ENCODE results near the gene RAPGEF3.

RAPGEF3 gene

GRCh38 chr12:47781479-47782371 lies 23.0 kb upstream of the RAPGEF3 start:
- Histone ChIP-seq H3K27me3 (ENCODE audit: insufficient read depth, low read depth, severe bottlenecking) (no peaks in the 10 kb centered on the region), H3K36me3 (peaks cover 33% of the 10 kb centered on the region), H3K9me3 (ENCODE audit: severe bottlenecking) (no peaks in the 10 kb centered on the region), H3K4me3 (ENCODE audit: low read depth, low read length) (no peak overlapping the region), H3K27ac (peak overlapping the region; percentile 35)
- DNase-seq: peak; percentile 56
- TF ChIP-seq CTCF (IDR thresholded peaks at IDR 0.05; ENCODE audit: low read depth, low read length): no peak

GRCh38 chr12:47779943-47780504 lies 21.3 kb upstream of the RAPGEF3 start:
- Histone ChIP-seq H3K27ac (no peak overlapping the region), H3K4me3 (ENCODE audit: low read depth, low read length) (no peak overlapping the region), H3K9me3 (ENCODE audit: severe bottlenecking) (no peaks in the 10 kb centered on the region), H3K27me3 (ENCODE audit: insufficient read depth, low read depth, severe bottlenecking) (no peaks in the 10 kb centered on the region), H3K36me3 (peaks cover 27% of the 10 kb centered on the region)
- DNase-seq: no peak
- no peak for TF ChIP-seq CTCF (IDR thresholded peaks at IDR 0.05; ENCODE audit: low read depth, low read length)

GRCh38 chr12:47779301-47779942 lies 20.7 kb upstream of the RAPGEF3 start:
- peak; percentile 86 for DNase-seq

DNA sequence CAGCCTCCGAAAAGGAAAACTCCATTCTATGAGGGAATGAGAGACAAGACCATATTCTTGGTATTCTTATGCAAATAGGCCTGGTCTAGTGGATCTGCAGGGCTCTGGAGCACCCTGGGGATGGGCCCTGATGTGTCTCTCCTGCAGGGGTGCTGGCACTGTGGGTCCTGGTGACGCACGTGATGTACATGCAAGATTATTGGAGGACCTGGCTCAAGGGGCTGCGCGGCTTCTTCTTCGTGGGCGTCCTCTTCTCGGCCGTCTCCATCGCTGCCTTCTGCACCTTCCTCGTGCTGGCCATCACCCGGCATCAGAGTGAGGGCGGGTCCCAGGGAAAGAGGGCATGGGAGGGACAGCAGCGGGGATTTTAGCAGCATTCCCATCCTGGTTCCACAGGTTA lies 20.2 kb upstream of the RAPGEF3 start:
- DNase-seq: no peak
- no peaks in the 10 kb centered on the region for H3K9me3 ChIP-seq (ENCODE audit: severe bottlenecking)
- TF ChIP-seq CTCF (IDR thresholded peaks at IDR 0.05; ENCODE audit: low read depth, low read length): no peak
- H3K27me3 ChIP-seq (ENCODE audit: insufficient read depth, low read depth, severe bottlenecking): no peaks in the 10 kb centered on the region
- H3K27ac ChIP-seq: no peak overlapping the region
- H3K36me3 ChIP-seq: peaks cover 17% of the 10 kb centered on the region
- H3K4me3 ChIP-seq (ENCODE audit: low read depth, low read length): no peak overlapping the region

More at GRCh38 chr12:47779301-47779942, 20.7 kb upstream of the RAPGEF3 start:
- peak; percentile 84 for TF ChIP-seq CTCF (IDR thresholded peaks at IDR 0.05; ENCODE audit: low read depth, low read length)
- no peak overlapping the region for H3K27ac ChIP-seq
- no peaks in the 10 kb centered on the region for H3K9me3 ChIP-seq (ENCODE audit: severe bottlenecking)
- peaks cover 21% of the 10 kb centered on the region for H3K36me3 ChIP-seq
- no peaks in the 10 kb centered on the region for H3K27me3 ChIP-seq (ENCODE audit: insufficient read depth, low read depth, severe bottlenecking)
- H3K4me3 ChIP-seq (ENCODE audit: low read depth, low read length): no peak overlapping the region

GRCh38 chr12:47777741-47778558 lies 19.3 kb upstream of the RAPGEF3 start:
- H3K9me3 ChIP-seq (ENCODE audit: severe bottlenecking): no peaks in the 10 kb centered on the region
- peaks cover 9% of the 10 kb centered on the region for H3K36me3 ChIP-seq
- H3K27ac ChIP-seq: no peak overlapping the region
- H3K27me3 ChIP-seq (ENCODE audit: insufficient read depth, low read depth, severe bottlenecking): no peaks in the 10 kb centered on the region
- no peak overlapping the region for H3K4me3 ChIP-seq (ENCODE audit: low read depth, low read length)
- no peak for DNase-seq
- no peak for TF ChIP-seq CTCF (IDR thresholded peaks at IDR 0.05; ENCODE audit: low read depth, low read length)
